DND-41 (cell line): ENCODE data around the gene ZIC1.

ENCODE experiments used
- ATAC-seq: fragments of 200-7000 bp; cut with Tn5 transposase; 3 replicates; pipeline ENCODE4 v1.9.1; 2021; ENCODE audit warnings: low read depth; ENCODE audit not compliant: insufficient read depth
- DNase-seq: peaks from one replicate; pipeline ENCODE4 v3.0.0-alpha.2; 2020
- H2AFZ ChIP-seq: 2 replicates; pipeline ENCODE4 v1.6.0; 2012; ENCODE audit warnings: low read depth, low read length
- H3K27ac ChIP-seq: 2 replicates; pipeline ENCODE4 v1.5.1; 2012; ENCODE audit warnings: low read length, inconsistent platforms
- H3K27me3 ChIP-seq: fragments of 200-600 bp; sonication (generic); 2 replicates; pipeline ENCODE4 v1.6.0; 2012; ENCODE audit warnings: low read length, mild to moderate bottlenecking, inconsistent platforms; ENCODE audit not compliant: insufficient read depth, poor library complexity
- H3K36me3 ChIP-seq: 2 replicates; pipeline ENCODE4 v1.5.1; 2012; ENCODE audit warnings: low read length, inconsistent platforms; ENCODE audit not compliant: insufficient read depth
- H3K4me1 ChIP-seq: 2 replicates; pipeline ENCODE4 v1.5.1; 2012; ENCODE audit warnings: mild to moderate bottlenecking, low read length; ENCODE audit not compliant: insufficient read depth
- H3K4me2 ChIP-seq: 2 replicates; pipeline ENCODE4 v1.6.0; 2012; ENCODE audit warnings: mild to moderate bottlenecking, moderate library complexity, low read length, inconsistent platforms; ENCODE audit not compliant: insufficient read depth
- H3K4me3 ChIP-seq, 2 experiments: fragments of 200-600 bp in 1 of 2; shearing (Covaris generic) in 1 of 2; 2 replicates each; pipeline ENCODE4 v1.5.1; 2012 to 2016; ENCODE audit warnings: inconsistent platforms in 2 of 2, low read length in 2 of 2, mild to moderate bottlenecking in 2 of 2, low read depth in 1 of 2, moderate library complexity in 1 of 2
- H3K79me2 ChIP-seq: 2 replicates; pipeline ENCODE4 v1.6.0; 2012; ENCODE audit warnings: low read length, inconsistent platforms; ENCODE audit not compliant: insufficient read depth
- H3K9ac ChIP-seq: 2 replicates; pipeline ENCODE4 v1.6.0; 2012; ENCODE audit warnings: low read depth, mild to moderate bottlenecking, inconsistent platforms, low read length, moderate library complexity
- H3K9me3 ChIP-seq: 2 replicates; pipeline ENCODE4 v1.5.1; 2012; ENCODE audit warnings: low read length, moderate library complexity, mild to moderate bottlenecking, inconsistent platforms; ENCODE audit not compliant: insufficient read depth, severe bottlenecking
- H4K20me1 ChIP-seq: 2 replicates; pipeline ENCODE4 v1.6.0; 2012; ENCODE audit warnings: low read length; ENCODE audit not compliant: insufficient read depth
- EZH2 ChIP-seq: IDR thresholded peaks from 3 replicates; pipeline ENCODE4 v1.6.1; 2012; ENCODE audit warnings: borderline replicate concordance, low read depth, mild to moderate bottlenecking, moderate library complexity, low read length, inconsistent platforms; ENCODE audit not compliant: severe bottlenecking
- TF ChIP-seq, protein P1 (sequence below): IDR thresholded peaks from 2 replicates; pipeline ENCODE4 v1.5.1; 2012; ENCODE audit warnings: borderline replicate concordance, low read length, moderate library complexity, mild to moderate bottlenecking; ENCODE audit not compliant: poor library complexity, severe bottlenecking; ENCODE audit errors: extremely low read depth

ZIC1 gene

GRCh38 chr3:147424581-147425387 is 15.6 kb downstream of the ZIC1 start:
- Histone ChIP-seq H3K27me3 (no peaks in the 10 kb centered on the region), H3K9ac (no peak overlapping the region), H3K27ac (no peak overlapping the region), H3K4me3 (no peak overlapping the region), H2AFZ (no peak overlapping the region), H3K9me3 (peaks cover 11% of the 10 kb centered on the region), H3K4me1 (no peaks in the 10 kb centered on the region), H3K36me3 (no peaks in the 10 kb centered on the region), H4K20me1 (no peaks in the 10 kb centered on the region), H3K79me2 (no peaks in the 10 kb centered on the region), H3K4me2 (no peak overlapping the region)
- TF ChIP-seq, protein P1, sequence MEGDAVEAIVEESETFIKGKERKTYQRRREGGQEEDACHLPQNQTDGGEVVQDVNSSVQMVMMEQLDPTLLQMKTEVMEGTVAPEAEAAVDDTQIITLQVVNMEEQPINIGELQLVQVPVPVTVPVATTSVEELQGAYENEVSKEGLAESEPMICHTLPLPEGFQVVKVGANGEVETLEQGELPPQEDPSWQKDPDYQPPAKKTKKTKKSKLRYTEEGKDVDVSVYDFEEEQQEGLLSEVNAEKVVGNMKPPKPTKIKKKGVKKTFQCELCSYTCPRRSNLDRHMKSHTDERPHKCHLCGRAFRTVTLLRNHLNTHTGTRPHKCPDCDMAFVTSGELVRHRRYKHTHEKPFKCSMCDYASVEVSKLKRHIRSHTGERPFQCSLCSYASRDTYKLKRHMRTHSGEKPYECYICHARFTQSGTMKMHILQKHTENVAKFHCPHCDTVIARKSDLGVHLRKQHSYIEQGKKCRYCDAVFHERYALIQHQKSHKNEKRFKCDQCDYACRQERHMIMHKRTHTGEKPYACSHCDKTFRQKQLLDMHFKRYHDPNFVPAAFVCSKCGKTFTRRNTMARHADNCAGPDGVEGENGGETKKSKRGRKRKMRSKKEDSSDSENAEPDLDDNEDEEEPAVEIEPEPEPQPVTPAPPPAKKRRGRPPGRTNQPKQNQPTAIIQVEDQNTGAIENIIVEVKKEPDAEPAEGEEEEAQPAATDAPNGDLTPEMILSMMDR = no peak
- no peak for TF ChIP-seq EZH2
- DNase-seq (no peak), ATAC-seq (no peak)

DNA sequence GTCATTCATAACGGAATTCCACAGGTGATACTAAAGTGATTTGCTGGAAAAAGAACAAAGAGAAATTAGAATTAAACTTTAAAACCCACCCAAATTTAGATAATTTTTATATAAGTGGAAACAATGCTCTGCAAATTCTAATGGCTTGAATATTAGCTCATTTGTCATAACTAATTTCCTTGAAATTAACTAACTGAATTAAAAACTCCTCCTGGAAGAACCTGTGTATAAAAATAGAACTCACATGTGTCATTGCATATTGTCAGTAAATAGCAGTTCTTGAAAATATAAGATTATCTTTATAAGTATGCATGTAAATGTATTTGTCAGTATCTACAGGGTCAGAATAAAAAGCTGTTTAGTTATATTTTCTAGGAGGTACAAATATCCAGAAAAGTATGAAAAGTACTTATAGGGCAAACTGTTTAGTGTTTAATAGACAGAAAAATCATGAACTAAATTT is 16.3 kb downstream of the ZIC1 start:
- H3K27ac ChIP-seq = no peak overlapping the region
- TF ChIP-seq EZH2 = no peak
- TF ChIP-seq, protein P1 = no peak
- H2AFZ ChIP-seq = no peak overlapping the region
- no peaks in the 10 kb centered on the region for H4K20me1 ChIP-seq
- peaks cover 5% of the 10 kb centered on the region for H3K9me3 ChIP-seq
- H3K36me3 ChIP-seq = no peaks in the 10 kb centered on the region
- H3K4me1 ChIP-seq = no peaks in the 10 kb centered on the region
- H3K27me3 ChIP-seq = no peaks in the 10 kb centered on the region
- no peak for DNase-seq
- H3K9ac ChIP-seq = no peak overlapping the region
- no peaks in the 10 kb centered on the region for H3K79me2 ChIP-seq
- H3K4me2 ChIP-seq = no peak overlapping the region
- ATAC-seq = no peak
- no peak overlapping the region for H3K4me3 ChIP-seq

DNA sequence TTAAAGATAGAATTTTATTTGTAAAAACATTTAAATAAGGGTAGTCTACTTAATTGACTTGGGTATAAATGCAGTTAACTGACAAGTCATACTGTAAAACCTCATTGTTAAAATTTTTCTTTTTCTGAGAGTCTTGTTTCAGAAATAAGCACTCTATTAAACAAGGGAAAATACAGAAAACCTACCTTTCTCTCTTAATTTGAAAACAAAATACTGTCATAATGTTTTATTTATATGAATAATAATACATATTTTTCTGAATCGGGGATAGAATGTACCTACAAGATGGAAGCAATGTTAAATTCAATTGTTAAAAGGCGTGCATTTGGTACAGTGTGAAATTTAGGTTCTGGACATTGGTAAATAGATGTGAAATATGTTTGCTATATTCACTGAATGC is 17.8 kb downstream of the ZIC1 start:
- Histone ChIP-seq H3K79me2 (no peaks in the 10 kb centered on the region), H3K9ac (no peak overlapping the region), H3K27me3 (no peaks in the 10 kb centered on the region), H3K4me2 (no peak overlapping the region), H4K20me1 (no peaks in the 10 kb centered on the region), H3K27ac (no peak overlapping the region), H3K9me3 (no peaks in the 10 kb centered on the region), H2AFZ (no peak overlapping the region), H3K4me1 (no peaks in the 10 kb centered on the region), H3K4me3 (no peak overlapping the region), H3K36me3 (no peaks in the 10 kb centered on the region)
- ATAC-seq (no peak), DNase-seq (no peak)
- no peak for TF ChIP-seq EZH2
- TF ChIP-seq, protein P1 = no peak
